Muscle layer of duodenum (tissue), 2 donors: ENCODE results near the gene MGAT5B.
"Not testable (repeated sequence)": the region's sequence is repeated elsewhere in the genome, so short reads cannot be mapped to it uniquely, and the experiment has no call there.

Source experiments
- H3K27ac ChIP-seq: one replicate; pipeline ENCODE4 v1.7.0; 2013; ENCODE audit warnings: mild to moderate bottlenecking, low read length
- H3K27me3 ChIP-seq: one replicate; pipeline ENCODE4 v1.7.0; 2013; ENCODE audit warnings: low read depth, mild to moderate bottlenecking, control low read depth, low read length
- H3K36me3 ChIP-seq, 2 donors: one replicate each; pipeline ENCODE4 v1.7.0; 2013; ENCODE audit warnings: low read length in 2 of 2, control low read depth in 1 of 2, mild to moderate bottlenecking in 1 of 2; ENCODE audit not compliant: insufficient read depth in 2 of 2, control insufficient read depth in 1 of 2
- H3K4me1 ChIP-seq, 2 donors: one replicate each; pipeline ENCODE4 v1.7.0; 2013; ENCODE audit warnings: low read length in 2 of 2, mild to moderate bottlenecking in 2 of 2, control low read depth in 1 of 2, moderate library complexity in 1 of 2; ENCODE audit not compliant: insufficient read depth in 2 of 2, control insufficient read depth in 1 of 2
- H3K4me3 ChIP-seq, 2 donors: one replicate each; pipeline ENCODE4 v1.7.0; 2013; ENCODE audit warnings: low read length in 2 of 2, low read depth in 1 of 2, mild to moderate bottlenecking in 1 of 2
- H3K9me3 ChIP-seq, 2 donors: one replicate each; pipeline ENCODE4 v1.7.0; 2013; ENCODE audit warnings: low read length in 2 of 2, control low read depth in 1 of 2, mild to moderate bottlenecking in 1 of 2; ENCODE audit not compliant: control insufficient read depth in 1 of 2
- donor health status: healthy.

MGAT5B gene

DNA sequence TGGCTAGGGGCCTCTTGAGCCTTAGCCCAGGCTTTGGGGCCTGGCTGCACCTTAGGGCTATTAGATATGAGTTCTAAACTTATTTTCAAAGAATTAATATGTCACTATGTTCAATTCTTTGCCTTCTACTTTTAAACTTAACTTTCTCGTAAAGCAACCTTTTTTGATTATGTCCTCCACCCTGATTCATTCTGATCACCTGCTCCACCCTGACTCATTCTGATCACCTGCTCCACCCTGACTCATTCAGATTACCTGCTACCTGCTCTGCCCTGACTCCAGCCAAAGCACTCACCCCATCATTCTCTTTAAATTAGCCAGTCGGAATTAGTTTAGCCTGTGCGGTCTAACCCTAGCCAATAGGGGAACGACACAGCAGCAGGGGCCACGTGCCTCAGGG is 102.0 kb downstream of the MGAT5B start:
- Histone ChIP-seq H3K27me3 (peaks cover 22% of the 10 kb centered on the region), H3K4me1 (peaks cover 0 to 10% of the 10 kb centered on the region in 2 donors)
- not testable (repeated sequence) for H3K9me3 ChIP-seq, H3K27ac ChIP-seq, H3K36me3 ChIP-seq, H3K4me3 ChIP-seq

- Histone ChIP-seq H3K27me3 (peaks cover 22% of the 10 kb centered on the region), H3K4me3 (no peak overlapping the region), H3K9me3 (no peaks in the 10 kb centered on the region), H3K27ac (no peak overlapping the region), H3K36me3 (no peaks in the 10 kb centered on the region), H3K4me1 (peaks cover 0 to 10% of the 10 kb centered on the region in 2 donors)
These were observed 103.9 kb downstream of the MGAT5B start for GRCh38 chr17:76972046-76972641.

GRCh38 chr17:76973040-76973439 is 104.8 kb downstream of the MGAT5B start:
- no peaks in the 10 kb centered on the region for H3K36me3 ChIP-seq
- H3K27me3 ChIP-seq = peaks cover 16% of the 10 kb centered on the region
- H3K4me3 ChIP-seq = no peak overlapping the region
- H3K27ac ChIP-seq = no peak overlapping the region
- peaks cover 0 to 10% of the 10 kb centered on the region in 2 donors for H3K4me1 ChIP-seq
- peaks cover 0 to 2% of the 10 kb centered on the region in 2 donors for H3K9me3 ChIP-seq

GRCh38 chr17:76974721-76975120 is 106.5 kb downstream of the MGAT5B start:
- no peak overlapping the region for H3K4me3 ChIP-seq
- H3K27me3 ChIP-seq = peaks cover 4% of the 10 kb centered on the region
- no peak overlapping the region for H3K27ac ChIP-seq
- no peaks in the 10 kb centered on the region for H3K36me3 ChIP-seq
- H3K4me1 ChIP-seq = no peaks in the 10 kb centered on the region
- H3K9me3 ChIP-seq = peaks cover 0 to 2% of the 10 kb centered on the region in 2 donors

DNA sequence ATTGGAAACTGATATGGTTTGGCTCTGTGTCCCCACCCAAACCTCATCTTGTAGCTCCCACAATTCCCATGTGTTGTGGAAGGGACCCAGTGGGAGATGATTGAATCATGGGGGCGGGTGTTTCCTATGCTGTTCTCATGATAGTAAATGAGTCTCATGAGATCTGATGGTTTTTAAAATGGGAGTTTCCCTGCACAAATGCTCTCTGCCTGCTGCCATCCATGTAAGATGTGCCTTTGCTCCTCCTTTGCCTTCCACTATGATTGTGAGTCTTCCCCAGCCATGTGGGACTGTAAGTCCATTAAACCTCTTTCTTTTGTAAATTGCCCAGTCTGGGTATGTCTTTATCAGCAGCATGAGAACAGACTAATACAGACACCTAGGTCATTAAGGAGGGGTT is 109.8 kb downstream of the MGAT5B start:
- H3K27ac ChIP-seq, H3K4me1 ChIP-seq, H3K9me3 ChIP-seq, H3K4me3 ChIP-seq, H3K27me3 ChIP-seq, H3K36me3 ChIP-seq: not testable (repeated sequence)

GRCh38 chr17:76981545-76982295 is 113.5 kb downstream of the MGAT5B start:
- peaks cover 0 to 2% of the 10 kb centered on the region in 2 donors for H3K9me3 ChIP-seq
- no peak overlapping the region for H3K27ac ChIP-seq
- peaks cover 4% of the 10 kb centered on the region for H3K27me3 ChIP-seq
- H3K4me3 ChIP-seq = no peak overlapping the region
- no peaks in the 10 kb centered on the region for H3K4me1 ChIP-seq
- H3K36me3 ChIP-seq = no peaks in the 10 kb centered on the region

GRCh38 chr17:76982408-76983074 is 114.3 kb downstream of the MGAT5B start:
- Histone ChIP-seq H3K4me1 (no peaks in the 10 kb centered on the region), H3K27me3 (peaks cover 4% of the 10 kb centered on the region), H3K9me3 (peaks cover 0 to 2% of the 10 kb centered on the region in 2 donors), H3K4me3 (no peak overlapping the region), H3K27ac (no peak overlapping the region), H3K36me3 (no peaks in the 10 kb centered on the region)

DNA sequence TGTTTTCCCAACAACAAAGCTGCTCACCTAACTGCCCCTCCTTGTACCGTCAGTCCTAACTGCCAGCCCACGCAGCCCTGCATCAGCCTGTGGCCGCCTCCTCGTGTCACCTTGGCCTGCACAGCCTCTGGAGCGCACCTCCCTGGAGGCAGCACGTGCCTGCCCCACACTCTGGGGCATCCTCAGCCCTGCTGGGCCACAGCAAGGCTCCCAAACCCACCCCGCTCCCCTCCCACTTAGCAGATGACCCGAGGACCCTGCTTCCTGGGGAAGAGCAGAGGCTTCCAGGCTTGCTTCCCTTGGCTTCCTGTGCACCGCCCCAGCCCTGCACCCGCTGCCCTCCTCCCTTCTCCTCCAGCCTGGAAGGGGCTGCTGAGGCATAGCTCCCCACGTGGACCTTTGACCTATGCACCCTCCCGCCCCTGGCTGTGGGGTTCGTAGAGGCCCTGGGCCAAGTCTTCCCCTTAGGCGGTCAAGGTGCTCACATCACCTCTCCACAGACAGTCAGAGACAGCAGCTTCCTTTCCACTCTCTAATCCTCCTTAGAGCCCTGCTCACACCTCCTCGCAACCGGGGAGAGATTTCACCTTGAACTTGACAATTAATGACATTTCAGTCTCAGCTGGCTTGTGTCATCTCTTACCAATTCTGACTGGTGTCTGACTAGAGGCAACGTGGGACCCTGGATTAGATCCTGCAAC is 115.0 kb downstream of the MGAT5B start:
- no peaks in the 10 kb centered on the region for H3K36me3 ChIP-seq
- no peak overlapping the region for H3K27ac ChIP-seq

GRCh38 chr17:76986365-76986764 is 118.2 kb downstream of the MGAT5B start:
- H3K36me3 ChIP-seq = no peaks in the 10 kb centered on the region
- H3K27me3 ChIP-seq = no peaks in the 10 kb centered on the region
- no peak overlapping the region for H3K4me3 ChIP-seq
- no peaks in the 10 kb centered on the region for H3K4me1 ChIP-seq
- no peaks in the 10 kb centered on the region for H3K9me3 ChIP-seq
- no peak overlapping the region for H3K27ac ChIP-seq

More for the DNA sequence above, 115.0 kb downstream of the MGAT5B start:
- H3K9me3 ChIP-seq = no peaks in the 10 kb centered on the region
- no peak overlapping the region for H3K4me3 ChIP-seq
- H3K27me3 ChIP-seq = peaks cover 4% of the 10 kb centered on the region
- H3K4me1 ChIP-seq = no peaks in the 10 kb centered on the region

- no peaks in the 10 kb centered on the region for H3K27me3 ChIP-seq
These were observed 119.4 kb downstream of the MGAT5B start for GRCh38 chr17:76987486-76988093.

GRCh38 chr17:76988796-76989195 is 120.6 kb downstream of the MGAT5B start:
- no peak overlapping the region for H3K27ac ChIP-seq
- H3K36me3 ChIP-seq = no peaks in the 10 kb centered on the region
- H3K27me3 ChIP-seq = no peaks in the 10 kb centered on the region
- no peaks in the 10 kb centered on the region for H3K4me1 ChIP-seq
- H3K9me3 ChIP-seq = no peaks in the 10 kb centered on the region
- H3K4me3 ChIP-seq = no peak overlapping the region

More at GRCh38 chr17:76987486-76988093, 119.4 kb downstream of the MGAT5B start:
- H3K9me3 ChIP-seq = no peaks in the 10 kb centered on the region
- no peaks in the 10 kb centered on the region for H3K4me1 ChIP-seq
- no peaks in the 10 kb centered on the region for H3K36me3 ChIP-seq
- no peak overlapping the region for H3K4me3 ChIP-seq
- H3K27ac ChIP-seq = no peak overlapping the region
